GM19452 (cell line): ENCODE results near the gene SLC12A9.
"Not testable (repeated sequence)": the region's sequence is repeated elsewhere in the genome, so short reads cannot be mapped to it uniquely, and the experiment has no call there.

Experiments
- ATAC-seq: cut with Tn5 transposase; IDR thresholded peaks from one replicate; pipeline ENCODE4 v1.9.1; 2021; ENCODE audit not compliant: unreplicated experiment

The SLC12A9 gene

DNA sequence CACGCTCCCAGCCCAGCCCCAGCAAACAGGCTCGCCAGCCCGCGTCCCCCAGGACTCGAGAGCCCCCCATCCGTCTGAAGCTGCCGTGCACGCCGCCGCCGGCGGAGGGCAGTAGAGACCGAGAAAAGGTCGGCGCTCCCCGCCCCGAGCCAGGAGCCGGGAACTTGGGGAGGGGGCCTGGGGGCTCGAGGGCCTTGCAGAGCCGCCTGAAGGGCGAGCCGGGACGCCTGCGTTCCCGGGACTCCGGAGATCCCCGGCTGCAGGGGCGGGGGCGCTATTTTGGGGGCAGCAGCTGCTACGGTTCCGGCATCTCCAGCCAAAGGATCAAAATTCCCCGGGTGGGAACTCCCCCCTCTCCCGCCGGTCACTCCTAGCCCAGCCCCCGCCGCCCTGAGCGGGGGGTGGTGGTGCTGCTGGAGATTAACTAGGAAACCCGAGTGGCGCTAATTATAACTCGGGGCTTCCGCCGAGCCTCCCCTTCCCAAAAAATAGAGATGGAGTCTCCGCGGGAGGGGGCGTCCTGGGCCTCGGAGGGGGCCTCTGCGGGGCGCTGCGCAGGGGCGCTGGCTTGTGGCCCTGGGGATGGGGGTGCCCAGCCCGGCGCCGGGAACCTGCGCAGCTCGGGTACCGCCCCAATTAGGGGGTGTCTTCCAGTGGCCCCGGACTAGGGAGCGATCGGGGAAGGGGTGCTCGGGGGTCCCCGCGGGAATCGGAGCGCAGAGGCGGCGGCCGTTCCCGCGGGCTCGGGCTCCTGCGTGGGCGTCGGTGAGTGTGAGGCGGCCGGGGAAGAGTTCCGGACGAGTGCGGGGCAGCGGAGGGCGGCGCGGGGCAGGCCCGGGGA is 42.6 kb downstream of the SLC12A9 start:
- no peak for ATAC-seq

DNA sequence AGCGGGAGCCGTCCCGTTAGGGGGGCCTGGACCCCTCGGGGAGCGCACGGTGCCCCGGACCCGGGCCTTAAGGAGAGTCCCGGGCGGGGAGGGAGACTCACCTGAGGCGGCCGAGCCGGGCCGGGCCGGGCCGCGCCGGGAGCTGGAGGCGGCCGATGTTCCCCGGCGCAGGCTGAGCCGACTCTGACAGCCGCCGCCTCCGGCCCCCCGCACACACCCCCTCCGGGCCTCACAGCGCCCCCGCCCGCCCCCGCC is 43.1 kb downstream of the SLC12A9 start, which contains the start of gene ACHE:
Gene ACHE (minus strand): TSS at position 188 of the 255 bp plus-strand sequence. CDS start 1,656 bp downstream, outside the sequence.
- no peak for ATAC-seq

DNA sequence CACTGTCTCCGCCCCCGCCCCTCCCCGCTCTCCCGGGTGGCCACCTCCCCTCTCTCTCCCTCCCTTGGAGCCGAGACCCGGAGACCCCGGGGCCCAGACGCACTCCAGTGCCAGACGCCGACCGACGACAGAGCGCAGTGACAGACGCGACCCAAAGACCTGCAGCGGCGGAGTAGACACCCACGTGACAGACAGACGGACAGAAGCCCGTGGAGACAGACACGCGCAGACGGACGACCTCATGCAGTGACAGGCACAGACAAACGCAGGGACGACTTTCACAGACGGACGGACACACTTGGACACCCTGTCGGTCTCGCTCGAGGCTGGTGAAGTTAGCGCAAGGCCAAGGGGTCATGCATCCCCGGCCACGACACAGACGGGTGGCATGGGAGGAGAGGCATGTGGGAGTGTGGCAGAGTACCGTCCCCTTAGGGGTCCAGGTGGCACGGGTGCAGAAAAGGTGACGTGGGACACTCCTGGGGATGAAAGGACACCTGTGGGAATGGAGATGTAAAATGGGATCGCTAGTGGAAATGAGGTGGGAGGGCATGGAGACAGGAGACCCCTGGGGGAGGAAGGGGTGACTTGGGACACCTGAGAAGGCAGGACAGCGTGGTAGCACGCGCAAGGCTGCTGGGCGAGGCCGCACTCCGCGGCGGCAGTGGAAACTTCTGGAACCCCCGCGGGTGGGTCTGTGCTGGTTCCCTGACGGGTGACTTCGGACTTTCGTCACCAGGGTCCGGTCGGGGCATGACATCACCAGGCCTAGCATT is 43.6 kb downstream of the SLC12A9 start:
- ATAC-seq = no peak

DNA sequence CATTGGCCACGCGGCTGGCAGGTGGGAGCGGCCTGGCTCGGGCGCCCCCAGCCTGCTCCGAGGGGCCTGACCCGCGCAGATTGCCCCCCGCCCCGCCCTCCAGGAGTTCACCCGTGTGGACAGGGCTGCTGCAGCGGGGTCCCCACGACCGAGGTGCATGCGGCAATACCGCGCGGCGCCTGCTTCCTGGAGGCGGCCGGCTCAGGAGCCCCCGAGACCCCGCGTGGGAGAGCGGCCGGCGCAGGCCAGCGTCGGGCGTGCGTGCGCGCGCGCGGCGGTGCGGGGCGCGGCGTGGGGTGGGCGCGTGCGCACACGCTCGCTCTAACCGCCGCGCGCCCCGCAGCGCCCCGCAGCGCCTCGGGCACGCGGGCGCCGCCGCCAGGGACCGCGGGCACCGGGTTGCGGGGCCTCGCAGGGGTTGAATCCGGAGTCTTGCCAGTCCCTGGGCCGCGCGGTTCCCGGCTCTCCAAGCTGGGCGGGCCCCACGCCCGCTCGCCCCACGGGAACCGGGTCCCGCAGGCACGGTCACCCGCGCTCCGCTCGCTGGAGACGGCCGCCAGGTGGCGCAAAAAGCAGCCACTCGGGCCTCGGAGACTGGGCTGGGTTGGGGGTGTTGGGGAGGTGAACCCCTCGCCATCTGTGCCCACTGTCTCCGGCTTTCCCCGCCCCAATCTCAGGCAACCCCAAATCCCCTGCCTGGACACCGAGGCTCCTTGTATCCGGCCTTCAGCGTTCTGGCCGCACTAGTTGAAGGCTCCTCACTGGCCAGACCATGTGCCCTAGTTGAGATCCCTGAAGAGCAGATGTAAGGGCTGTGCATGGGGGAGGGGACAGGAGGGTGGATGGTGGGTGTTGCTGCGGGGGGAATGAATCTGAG is 44.5 kb downstream of the SLC12A9 start:
- no peak for ATAC-seq

DNA sequence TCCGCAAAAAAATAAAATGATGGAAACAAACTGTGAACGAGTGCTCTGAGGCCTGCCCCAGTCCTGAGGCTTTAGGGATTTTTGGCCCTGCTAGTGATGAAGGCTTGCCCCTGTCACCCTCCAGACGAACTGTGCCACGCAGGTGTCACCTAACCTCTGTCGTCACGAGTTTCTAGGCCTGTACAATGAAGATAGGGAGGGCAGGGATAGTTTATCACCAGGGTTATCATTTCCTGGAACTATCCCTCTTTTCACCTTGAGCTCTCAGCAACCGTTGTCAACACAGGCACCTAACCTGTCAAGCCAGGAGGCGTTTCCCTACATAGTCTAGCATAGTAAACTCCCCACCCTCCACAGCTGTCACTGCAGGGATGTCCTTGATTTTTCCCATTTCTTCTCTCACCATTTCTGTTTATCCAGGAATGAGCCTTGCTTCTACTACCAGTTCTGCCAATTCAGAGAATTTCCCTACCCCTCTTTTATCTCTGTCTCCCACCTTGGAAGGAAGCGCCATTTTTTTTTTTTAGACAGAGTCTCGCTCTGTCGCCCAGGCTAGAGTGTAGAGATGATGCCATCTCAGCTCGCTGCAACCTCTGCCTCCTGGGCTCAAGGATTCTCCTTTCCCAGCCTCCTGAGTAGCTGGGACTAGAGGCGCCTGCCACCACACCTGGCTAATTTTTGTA is 45.4 kb downstream of the SLC12A9 start:
- no peak for ATAC-seq

DNA sequence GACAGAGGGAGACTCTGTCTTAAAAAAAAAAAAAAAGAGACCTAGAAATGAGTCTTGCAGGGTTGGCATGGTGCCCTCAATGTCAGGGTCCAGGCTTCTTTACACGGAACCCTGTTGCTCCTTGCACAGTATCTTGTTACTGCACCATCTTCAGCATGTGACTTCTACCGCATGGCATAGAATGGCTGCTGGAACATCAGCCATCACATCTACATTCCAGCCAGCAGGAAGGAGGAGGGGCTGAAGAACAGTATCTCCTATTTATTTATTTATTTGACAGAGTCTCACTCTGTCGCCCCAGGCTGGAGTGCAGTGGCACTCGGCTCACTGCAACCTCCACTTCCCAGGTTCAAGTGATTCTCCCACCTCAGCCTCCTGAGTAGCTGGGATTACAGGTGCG is 46.9 kb downstream of the SLC12A9 start:
- no peak for ATAC-seq

DNA sequence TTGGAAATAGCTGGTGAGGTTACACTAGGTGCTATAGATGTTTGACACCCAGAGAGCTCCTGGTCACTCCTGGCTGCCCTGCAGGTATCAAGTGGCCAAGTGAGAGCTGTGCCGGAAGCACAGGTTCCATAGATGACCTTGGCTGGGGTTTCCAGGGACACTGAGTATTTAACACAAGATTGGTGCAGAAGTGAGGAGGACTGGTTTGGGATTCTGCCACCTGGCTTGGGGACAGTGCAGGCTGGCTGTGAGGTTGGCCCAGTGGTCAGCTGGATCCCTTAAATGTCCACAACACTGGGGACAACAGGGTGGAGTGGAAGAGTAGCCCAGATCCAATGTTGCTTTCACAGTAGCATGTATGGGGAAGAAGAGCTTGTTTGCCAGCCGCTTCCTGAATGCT is 48.5 kb downstream of the SLC12A9 start:
- ATAC-seq = no peak

DNA sequence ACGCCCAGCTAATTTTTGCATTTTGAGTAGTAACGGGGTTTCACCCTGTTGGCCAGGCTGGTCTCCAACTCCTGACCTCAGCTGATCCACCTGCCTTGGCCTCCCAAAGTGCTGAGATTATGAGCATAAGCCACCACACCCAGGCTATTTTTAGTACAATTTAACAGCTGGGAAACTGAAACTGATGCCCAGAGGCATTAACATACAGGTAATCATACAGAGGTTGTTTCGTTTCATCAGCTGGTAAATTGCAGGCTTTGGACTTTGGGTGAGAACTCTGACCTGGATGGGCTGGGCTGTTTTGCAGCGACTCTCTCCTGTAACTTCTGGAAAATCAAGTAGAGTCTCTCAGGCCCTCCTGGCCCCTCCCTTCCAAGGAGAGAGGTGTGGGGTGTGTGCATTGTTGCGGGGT is 49.4 kb downstream of the SLC12A9 start:
- no peak for ATAC-seq

DNA sequence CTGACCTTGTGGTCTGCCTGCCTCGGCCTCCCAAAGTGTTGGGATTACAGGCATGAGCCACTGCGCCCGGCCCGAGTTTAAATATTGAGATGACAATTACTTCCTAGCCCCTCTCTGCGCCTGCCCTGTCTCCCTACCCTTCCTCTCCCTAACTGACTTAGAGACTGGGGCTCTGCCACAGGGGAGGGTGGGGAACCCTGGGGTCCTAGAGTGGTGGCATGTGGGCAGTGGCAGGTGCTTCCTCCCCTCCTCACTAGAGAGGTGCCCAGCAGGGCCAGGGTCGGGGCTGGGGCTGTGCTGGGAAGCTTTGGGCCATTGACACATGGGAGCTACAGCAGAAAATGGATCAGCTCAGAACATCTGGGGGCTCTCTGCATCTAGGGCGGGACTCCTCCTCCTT is 50.1 kb downstream of the SLC12A9 start:
- no peak for ATAC-seq

DNA sequence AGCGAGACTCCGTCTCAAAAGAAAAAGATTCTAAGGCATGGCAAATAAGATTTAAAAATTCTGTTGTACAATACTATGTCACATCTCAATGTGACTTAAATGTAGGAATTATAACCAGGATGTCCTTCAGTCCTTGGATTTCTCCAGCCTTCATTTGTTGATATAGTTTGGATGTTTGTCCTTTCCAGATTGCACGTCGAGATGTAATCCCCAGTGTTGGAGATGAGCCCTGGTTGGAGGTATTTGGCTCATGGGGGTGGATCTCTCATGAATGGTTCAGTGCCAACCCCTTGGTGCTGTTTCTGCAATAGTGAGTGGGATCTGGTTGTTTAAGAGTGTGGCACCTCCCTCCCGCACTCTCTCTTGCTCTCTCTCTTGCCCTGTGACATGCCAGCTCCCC is 56.0 kb downstream of the SLC12A9 start:
- ATAC-seq = no peak

DNA sequence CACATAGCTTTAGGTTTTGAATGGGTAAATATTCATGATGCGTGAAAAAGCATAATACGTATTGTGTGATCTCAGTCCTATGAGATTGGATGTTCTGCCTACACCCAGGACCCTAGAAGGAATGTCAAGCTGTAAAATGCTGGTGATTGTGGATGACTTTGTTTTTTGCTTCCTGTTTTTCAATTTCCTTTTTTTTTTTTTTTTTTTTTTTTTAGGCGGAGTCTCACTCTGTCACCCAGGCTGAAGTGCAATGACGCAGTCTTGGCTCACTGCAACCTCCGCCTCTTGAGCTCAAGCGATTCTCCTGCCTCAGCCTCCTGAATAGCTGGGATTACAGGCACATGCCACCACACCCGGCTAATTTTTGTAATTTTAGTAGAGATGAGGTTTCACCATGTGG is 57.9 kb downstream of the SLC12A9 start:
- ATAC-seq = not testable (repeated sequence)

DNA sequence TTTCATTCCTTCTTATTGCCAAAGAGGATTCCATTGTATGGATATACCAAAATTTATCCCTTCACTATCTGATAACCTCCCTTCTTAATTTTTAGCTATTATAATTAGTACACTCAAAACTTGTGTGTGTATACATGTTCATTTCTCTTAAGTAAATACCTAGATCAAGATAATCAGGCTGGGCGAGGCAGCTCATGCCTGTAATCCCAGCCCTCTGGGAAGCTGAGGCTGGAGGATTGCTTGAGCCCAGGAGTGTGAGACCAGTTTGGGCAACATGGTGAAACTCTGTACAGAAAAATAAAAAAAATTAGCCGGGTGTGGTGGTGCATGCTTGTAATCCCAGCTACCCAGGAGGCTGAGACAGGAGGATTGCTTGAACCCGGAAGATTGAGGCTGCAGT is 59.0 kb downstream of the SLC12A9 start:
- ATAC-seq = no peak

DNA sequence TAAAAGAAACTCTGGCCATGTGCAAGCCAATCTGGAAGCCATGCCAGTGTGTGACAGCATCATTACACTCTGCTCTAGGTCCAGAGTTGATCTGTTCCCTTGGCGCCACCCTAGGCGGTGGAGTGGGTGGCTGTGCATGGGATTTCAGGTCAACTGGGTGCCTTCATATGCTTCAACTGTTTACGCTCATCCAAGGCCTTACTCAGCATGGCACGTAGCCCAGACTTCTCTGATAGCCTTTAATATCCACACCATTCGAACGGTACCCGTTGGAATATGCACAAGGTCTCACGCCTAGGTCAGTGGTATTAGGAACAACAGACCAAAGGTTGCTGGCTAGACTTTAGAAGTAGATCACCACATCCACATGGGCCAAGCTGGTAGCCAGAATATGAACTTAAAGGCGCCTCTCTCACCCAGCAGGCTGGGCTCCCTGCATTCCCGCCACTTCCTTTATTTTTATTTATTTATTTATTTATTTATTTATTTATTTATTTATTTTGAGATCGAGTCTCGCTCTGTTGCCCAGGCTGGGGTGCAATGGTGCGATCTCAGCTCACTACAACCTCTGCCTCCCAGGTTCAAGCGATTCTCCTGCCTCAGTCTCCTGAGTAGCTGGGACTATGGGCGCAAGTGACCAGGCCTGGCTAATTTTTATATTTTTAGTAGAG is 61.8 kb downstream of the SLC12A9 start:
- ATAC-seq = no peak

DNA sequence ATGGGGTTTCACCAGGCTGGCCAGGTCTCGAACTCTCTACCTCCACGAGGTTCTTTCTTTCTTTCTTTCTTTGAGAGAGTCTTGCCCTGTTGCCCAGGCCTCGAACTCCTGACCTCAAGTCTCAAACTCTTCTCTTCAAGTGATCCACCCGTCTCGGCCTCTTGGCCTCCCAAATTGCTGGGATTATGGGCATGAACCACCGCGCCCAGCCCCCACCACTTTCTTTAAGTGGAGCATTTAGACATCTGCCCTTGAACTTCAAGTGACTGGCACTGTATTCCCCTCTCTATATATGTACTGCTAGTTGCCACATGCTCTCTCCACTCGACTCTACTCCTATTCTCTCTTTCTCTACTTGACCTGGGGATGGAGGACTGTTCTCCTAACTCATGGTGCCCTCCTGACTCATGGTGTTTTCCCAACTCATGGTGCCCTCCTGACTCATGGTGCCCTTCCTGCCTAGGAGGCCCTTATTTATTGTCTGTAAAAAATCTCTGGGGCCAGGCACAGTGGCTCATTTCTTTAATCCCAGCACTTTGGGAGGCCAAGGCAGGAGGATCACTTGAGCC is 62.5 kb downstream of the SLC12A9 start:
- ATAC-seq = no peak
